Neural progenitor cell (in vitro differentiated cells): Measurements from ENCODE around the gene DEPDC4.

Experiments
- EZH2 ChIP-seq: fragments of 200-600 bp; sonication (generic); IDR thresholded peaks from 2 replicates; pipeline ENCODE4 v1.6.1; 2017; ENCODE audit warnings: antibody characterized with exemption, mild to moderate bottlenecking, moderate library complexity
- TF ChIP-seq, protein P1 (sequence below): fragments of 200-600 bp; sonication (generic); IDR thresholded peaks from 2 replicates; pipeline ENCODE4 v1.5.1; 2017; ENCODE audit warnings: antibody characterized with exemption, mild to moderate bottlenecking

DNA sequence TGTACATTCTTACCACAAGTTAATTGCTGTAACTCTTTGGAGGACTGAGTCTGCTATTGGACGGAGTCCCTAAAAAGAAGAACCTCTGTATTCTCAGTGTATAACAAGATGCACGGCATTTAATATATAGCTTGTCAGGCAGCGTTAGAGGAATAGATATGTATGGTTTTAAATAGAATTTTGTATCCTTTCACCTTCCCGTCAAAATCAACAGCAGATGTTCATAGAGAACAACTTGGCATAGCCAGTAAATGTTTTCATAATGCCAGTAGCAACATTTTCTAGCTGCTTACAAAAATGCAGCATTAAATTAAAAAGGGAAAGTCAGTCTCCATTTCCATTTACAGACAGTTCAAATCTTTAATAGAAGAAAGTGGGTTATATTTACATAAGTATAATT is 6.9 kb upstream of the DEPDC4 start:
- TF ChIP-seq, protein P1, sequence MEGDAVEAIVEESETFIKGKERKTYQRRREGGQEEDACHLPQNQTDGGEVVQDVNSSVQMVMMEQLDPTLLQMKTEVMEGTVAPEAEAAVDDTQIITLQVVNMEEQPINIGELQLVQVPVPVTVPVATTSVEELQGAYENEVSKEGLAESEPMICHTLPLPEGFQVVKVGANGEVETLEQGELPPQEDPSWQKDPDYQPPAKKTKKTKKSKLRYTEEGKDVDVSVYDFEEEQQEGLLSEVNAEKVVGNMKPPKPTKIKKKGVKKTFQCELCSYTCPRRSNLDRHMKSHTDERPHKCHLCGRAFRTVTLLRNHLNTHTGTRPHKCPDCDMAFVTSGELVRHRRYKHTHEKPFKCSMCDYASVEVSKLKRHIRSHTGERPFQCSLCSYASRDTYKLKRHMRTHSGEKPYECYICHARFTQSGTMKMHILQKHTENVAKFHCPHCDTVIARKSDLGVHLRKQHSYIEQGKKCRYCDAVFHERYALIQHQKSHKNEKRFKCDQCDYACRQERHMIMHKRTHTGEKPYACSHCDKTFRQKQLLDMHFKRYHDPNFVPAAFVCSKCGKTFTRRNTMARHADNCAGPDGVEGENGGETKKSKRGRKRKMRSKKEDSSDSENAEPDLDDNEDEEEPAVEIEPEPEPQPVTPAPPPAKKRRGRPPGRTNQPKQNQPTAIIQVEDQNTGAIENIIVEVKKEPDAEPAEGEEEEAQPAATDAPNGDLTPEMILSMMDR: no peak
- TF ChIP-seq EZH2: no peak
